ENCODE measurements around the gene FAM50B.

Gene FAM50B

GRCh38 chr6:3892603-3893002 lies 43.4 kb downstream of the FAM50B start:
- POLR2A ChIA-PET, result interaction anchor here (1.5 kb wide), 1 partner anchor 21 kb away, joined by 3 read pairs; no protein-coding TSS in a partner anchor
- TF ChIP-seq GLIS2 (tag by site-specific recombination; IDR thresholded peaks at IDR 0.05) (no peak), ZFP37 (tag by site-specific recombination; IDR thresholded peaks at IDR 0.05) (no peak), ZNF514 (tag by site-specific recombination; IDR thresholded peaks at IDR 0.05) (no peak), ZNF76 (tag by site-specific recombination; IDR thresholded peaks at IDR 0.05; ENCODE audit: borderline replicate concordance, low read depth) (no peak), ZNF449 (tag by site-specific recombination; IDR thresholded peaks at IDR 0.05) (no peak), ZNF777 (tag by site-specific recombination; IDR thresholded peaks at IDR 0.05; ENCODE audit: borderline replicate concordance) (no peak), PRDM1 (tag by site-specific recombination; IDR thresholded peaks at IDR 0.05) (no peak)
- H3K27ac ChIP-seq (ENCODE audit: extremely low read depth, low read depth, low read length), result no peak overlapping the region

GRCh38 chr6:3893487-3893886 lies 44.3 kb downstream of the FAM50B start:
- POLR2A ChIA-PET, result interaction anchor here (1.5 kb wide), 1 partner anchor 20 kb away, joined by 3 read pairs; no protein-coding TSS in a partner anchor
- Histone ChIP-seq H3K4me1 (ENCODE audit: control insufficient read depth, insufficient read depth, low read length) (peaks cover 7% of the 10 kb centered on the region), H3K36me3 (ENCODE audit: control insufficient read depth in 2 of 2, insufficient read depth in 1 of 2, low read length in 2 of 2) (no peaks in the 10 kb centered on the region), H3K4me3 (ENCODE audit: low read depth, low read length) (no peak overlapping the region), H3K27ac (ENCODE audit: extremely low read depth, low read depth, low read length) (no peak overlapping the region), H3K9me3 (ENCODE audit: control insufficient read depth, insufficient read depth, low read depth, low read length) (no peaks in the 10 kb centered on the region)
- CTCF ChIA-PET, result interaction anchor here (1.5 to 2.3 kb wide), 2 partner anchors 40 to 85 kb away, joined by 5 to 7 read pairs; no protein-coding TSS in a partner anchor
- TF ChIP-seq ZNF133 (tag by site-specific recombination; IDR thresholded peaks at IDR 0.05), result no peak
- no peak for TF ChIP-seq MEIS1 (CRISPR knock-in tag; IDR thresholded peaks at IDR 0.05; ENCODE audit: borderline replicate concordance)
- no peak for TF ChIP-seq ZNF624 (tag by site-specific recombination; IDR thresholded peaks at IDR 0.05)
- TF ChIP-seq ZSCAN18 (tag by site-specific recombination; IDR thresholded peaks at IDR 0.05), result no peak
- no peak for TF ChIP-seq ZFP41 (tag by site-specific recombination; IDR thresholded peaks at IDR 0.05; ENCODE audit: borderline replicate concordance)
- TF ChIP-seq ZNF664 (tag by site-specific recombination; IDR thresholded peaks at IDR 0.05), result no peak
- no peak for TF ChIP-seq ZNF558 (tag by site-specific recombination; IDR thresholded peaks at IDR 0.05)
- no peak for TF ChIP-seq ZNF174 (tag by site-specific recombination; IDR thresholded peaks at IDR 0.05)
- TF ChIP-seq ZNF23 (tag by site-specific recombination; IDR thresholded peaks at IDR 0.05; ENCODE audit: borderline replicate concordance), result no peak
- no peak for TF ChIP-seq PRDM2 (tag by site-specific recombination; IDR thresholded peaks at IDR 0.05; ENCODE audit: borderline replicate concordance)
- no peak for TF ChIP-seq CTCF (tag by site-specific recombination; IDR thresholded peaks at IDR 0.05)
- no peak for TF ChIP-seq ZNF280C (tag by site-specific recombination; IDR thresholded peaks at IDR 0.05)
- no peak for TF ChIP-seq ZNF639 (tag by site-specific recombination; IDR thresholded peaks at IDR 0.05)

More at GRCh38 chr6:3892603-3893002, 43.4 kb downstream of the FAM50B start:
- H3K4me3 ChIP-seq (ENCODE audit: low read depth, low read length), result no peak overlapping the region
- CTCF ChIA-PET, result interaction anchor here (0.6 to 2.3 kb wide), 3 partner anchors 41 to 85 kb away, joined by 3 to 7 read pairs (median 5); no protein-coding TSS in a partner anchor
- H3K36me3 ChIP-seq (ENCODE audit: control insufficient read depth in 2 of 2, insufficient read depth in 1 of 2, low read length in 2 of 2), result no peaks in the 10 kb centered on the region
- peaks cover 7% of the 10 kb centered on the region for H3K4me1 ChIP-seq (ENCODE audit: control insufficient read depth, insufficient read depth, low read length)
- H3K9me3 ChIP-seq (ENCODE audit: control insufficient read depth, insufficient read depth, low read depth, low read length), result no peaks in the 10 kb centered on the region
